Left ventricle myocardium superior (tissue), 1 donor: ENCODE results near the gene PIGT. TPM values are rescaled to one million over a fixed set of nuclear protein-coding genes. Genes with fewer than 3 reads are reported as not detected.

ENCODE experiments used
- ATAC-seq: fragments of 200-7000 bp; cut with Tn5 transposase; one replicate; pipeline ENCODE4 v1.9.1; 2020; ENCODE audit warnings: mild to moderate bottlenecking, moderate library complexity
- DNase-seq: peaks from one replicate; pipeline ENCODE4 v3.0.0-alpha.2; 2020
- intact Hi-C: fragments of 100-400 bp; cut with micrococcal nuclease; formaldehyde crosslinking; loops from one replicate; pipeline ENCODE4 v1.11.0; 2022
- total RNA-seq: library from RNA; stranded (reverse); fragmentation: NEBNext Ultra II Directional; extraction: Animal tissue kit (Norgen Biotek cat#: 25700); gene quantifications from one replicate; pipeline ENCODE4 v1.2.1, GENCODE V29; 2021
- donor health status: DM: no; HTN: yes; CAD: no; lungs with severe emphysema.

PIGT gene
- total RNA-seq, 1 donor from 2014 or later, result 115 TPM

DNA sequence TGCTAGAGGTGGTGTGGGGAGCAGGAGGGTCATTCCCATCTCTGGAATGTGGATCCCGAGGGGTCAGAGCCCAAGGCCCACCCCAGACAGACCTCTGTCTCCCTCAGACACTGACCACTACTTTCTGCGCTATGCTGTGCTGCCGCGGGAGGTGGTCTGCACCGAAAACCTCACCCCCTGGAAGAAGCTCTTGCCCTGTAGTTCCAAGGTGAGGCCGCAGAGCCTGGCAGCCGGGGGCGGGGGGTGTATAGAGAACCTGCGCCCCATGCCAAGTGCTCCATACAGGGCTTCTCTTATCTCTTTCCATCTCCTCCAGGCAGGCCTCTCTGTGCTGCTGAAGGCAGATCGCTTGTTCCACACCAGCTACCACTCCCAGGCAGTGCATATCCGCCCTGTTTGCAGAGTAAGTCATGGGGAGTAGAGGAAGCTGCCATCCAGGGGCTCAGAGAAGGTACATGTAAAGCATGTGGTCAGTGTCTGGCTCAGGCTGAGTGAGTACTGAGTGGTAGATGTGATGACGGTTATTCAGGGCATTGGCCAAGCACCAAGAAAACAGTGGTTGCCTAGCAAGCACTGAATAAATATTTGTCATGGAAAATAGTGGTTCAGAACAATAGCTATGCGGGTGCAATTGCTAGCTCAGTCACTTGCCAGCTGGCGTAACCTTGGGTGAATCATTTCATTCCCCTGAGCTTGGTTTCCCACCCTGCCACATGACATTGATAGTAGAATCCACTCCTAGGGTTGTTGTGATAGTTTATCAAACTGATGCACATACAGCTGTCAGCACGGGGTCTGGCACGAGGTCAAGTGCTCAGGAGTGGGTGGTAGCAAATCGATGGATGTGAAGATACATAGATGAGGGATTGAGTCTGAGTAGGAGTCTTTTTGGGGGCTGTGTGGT lies 3.5 kb downstream of the PIGT start:
- intact Hi-C loops, result no loop called here
- DNase-seq, result peak; percentile 62
- ATAC-seq, result peak; percentile 91

DNA sequence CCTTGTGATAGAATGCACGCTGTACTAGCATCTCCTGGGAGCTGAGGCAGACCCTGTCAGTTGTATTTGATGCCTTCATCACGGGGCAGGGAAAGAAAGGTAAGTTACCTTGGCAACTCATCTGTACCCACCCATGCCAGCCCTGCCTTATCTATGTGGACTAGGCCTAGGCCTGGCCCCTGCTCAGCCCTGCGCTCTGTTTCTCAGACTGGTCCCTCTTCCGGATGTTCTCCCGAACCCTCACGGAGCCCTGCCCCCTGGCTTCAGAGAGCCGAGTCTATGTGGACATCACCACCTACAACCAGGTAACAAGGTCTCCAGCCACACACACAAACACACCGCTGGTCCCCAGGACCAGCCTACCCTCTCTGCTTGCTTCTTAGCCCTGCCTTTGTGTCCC lies 4.2 kb downstream of the PIGT start:
- ATAC-seq (peak; percentile 41), DNase-seq (peak; percentile 37)
- intact Hi-C loops, result no loop called here

DNA sequence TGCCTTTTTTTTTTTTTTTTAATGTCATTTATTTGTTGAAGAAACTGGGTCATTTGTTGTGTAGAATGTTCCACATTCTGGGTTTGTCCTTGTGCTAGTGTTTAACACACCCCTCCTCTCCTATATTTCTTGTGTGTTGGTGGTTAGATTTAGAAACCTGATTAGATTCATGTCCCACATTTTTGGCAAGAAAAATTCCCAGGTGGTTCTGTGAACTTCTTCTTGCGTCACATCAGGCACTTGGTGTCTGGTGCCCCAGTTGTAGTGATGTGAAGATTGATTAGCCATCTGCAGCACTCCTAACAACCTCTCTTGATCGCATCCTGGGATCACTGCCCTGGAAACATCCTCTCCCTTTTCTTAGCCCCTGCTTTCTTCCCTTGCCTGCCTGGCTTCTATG lies 7.8 kb downstream of the PIGT start:
- intact Hi-C loops, result no loop called here
- DNase-seq (no peak), ATAC-seq (no peak)

DNA sequence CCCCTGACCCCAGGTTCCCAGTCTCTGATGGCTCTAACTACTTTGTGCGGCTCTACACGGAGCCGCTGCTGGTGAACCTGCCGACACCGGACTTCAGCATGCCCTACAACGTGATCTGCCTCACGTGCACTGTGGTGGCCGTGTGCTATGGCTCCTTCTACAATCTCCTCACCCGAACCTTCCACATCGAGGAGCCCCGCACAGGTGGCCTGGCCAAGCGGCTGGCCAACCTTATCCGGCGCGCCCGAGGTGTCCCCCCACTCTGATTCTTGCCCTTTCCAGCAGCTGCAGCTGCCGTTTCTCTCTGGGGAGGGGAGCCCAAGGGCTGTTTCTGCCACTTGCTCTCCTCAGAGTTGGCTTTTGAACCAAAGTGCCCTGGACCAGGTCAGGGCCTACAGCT lies 9.6 kb downstream of the PIGT start:
- intact Hi-C loops, result no loop called here
- ATAC-seq, result no peak

DNA sequence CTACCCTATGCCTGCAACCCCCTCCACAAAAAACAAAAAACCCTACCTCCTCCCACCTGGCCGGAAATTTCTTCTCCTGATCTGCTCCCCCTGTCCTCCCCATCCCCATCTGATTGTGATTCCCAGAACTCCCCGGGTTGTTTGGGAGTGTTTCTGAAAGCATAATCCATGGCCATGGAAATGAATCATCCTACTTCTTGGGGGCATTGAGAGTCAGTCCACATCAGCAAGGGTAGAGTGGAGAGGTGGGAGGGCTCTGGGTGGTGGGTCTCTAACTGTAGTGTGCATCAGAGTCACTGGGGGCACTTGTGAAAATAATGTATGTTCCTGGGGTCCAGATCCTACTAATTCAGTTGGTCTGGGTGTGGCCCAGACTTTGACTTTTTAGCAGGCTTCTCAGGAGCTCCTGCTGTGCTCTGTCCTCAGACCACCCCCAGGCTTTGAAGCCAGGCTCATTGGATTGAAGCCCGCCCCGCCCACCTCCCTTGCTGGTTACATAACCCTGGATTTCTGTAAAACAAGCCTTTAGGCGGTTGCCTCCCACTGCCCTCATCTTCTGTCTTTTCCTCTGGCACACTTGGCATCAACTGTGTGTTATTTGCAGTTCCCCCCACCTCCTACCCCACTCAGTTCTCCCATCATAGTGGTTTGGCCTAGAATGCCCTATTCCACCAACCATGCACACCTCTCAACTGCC lies 10.5 kb downstream of the PIGT start:
- ATAC-seq (peak; percentile 25), DNase-seq (no peak)
- intact Hi-C loops, result no loop called here

More for the DNA sequence above, 9.6 kb downstream of the PIGT start:
- no peak for DNase-seq

DNA sequence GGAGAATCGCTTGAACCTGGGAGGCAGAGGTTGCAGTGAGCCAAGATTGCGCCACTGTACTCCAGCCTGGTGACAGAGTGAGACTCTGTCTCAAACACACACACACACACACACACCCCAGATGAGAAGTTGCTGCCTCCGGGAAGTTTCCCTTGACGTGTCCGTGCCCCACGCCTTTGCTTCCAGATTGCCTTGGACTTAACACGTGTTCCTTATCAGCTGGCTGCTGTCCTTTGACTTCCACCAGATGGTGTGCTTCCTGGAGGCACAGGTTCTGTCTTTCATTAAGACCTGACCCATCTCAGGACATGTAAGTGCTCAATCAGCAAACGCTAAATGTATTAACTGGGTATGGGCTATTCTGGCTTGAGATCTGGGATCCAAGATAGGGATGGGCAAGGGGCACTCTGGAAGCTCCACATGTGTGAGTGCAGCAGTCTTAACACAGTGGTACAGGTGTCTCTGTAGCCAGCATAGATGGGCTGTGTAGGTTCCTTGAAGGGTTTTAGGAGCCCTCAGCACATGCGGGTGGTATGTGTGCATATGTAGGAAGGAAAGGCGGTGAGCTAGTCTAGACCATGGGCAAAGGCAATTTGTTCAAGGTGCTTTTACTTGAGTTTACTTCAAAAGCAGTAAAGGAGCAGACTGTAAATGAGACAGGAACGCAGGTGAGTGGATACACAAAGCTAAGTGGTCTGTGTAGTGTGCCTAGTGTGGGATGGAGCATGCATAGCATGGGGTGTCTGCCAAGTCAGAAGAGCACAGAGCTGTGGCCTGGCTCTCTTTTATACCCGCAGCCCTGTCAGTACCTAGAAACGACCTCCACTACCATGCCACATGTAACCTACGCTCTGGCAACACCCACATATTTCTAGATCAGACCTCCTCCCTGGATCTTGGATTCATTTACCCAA lies 11.6 kb downstream of the PIGT start:
- intact Hi-C loops, result no loop called here
- ATAC-seq (peak; percentile 62), DNase-seq (peak; percentile 43)

DNA sequence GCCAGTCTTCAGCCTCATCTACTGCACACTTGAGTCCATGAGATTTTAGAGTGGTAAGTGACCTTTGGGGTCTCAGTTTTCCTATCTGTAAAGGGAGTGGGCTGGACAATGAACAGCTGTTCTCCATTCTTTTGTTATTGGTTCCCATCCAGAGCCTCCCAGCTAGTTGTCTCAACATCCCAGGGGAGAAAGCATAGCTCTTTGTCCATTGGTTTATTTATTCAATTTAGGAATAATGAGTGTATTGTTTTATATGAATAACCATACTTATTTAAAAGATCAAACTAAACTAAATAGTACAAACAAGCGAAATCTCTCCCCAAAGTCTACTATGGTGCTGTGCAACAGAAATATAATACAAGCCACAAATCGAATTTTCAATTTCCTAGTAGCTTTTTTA lies 13.7 kb downstream of the PIGT start:
- no peak for ATAC-seq
- no peak for DNase-seq
- intact Hi-C loops, result loop anchor here (10.0 kb wide), 1 partner anchor 55 kb away; the partner anchor contains the start of gene TP53TG5

DNA sequence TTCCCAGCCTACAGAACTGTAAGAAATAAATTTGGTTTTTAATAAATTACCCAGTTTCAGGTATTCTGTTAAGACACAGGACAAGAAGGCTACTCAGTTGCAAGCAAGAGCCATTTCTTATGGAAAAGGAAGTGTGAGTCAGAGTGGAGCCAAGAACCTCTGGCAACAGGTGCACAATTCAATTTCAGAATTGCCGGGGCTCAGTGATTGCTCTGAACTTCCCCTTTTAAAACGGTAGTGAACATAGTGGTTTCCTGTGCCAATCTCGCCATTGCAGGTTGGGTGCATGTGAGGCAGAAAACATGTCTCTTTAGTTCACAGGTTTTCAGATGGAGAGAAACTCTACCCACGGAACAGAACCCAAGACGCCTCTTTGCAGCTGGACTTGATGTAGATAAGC lies 16.4 kb downstream of the PIGT start:
- no peak for DNase-seq
- ATAC-seq, result no peak
- intact Hi-C loops, result loop anchor here (10.0 kb wide), 1 partner anchor 57 kb away; the partner anchor contains the start of gene TP53TG5

DNA sequence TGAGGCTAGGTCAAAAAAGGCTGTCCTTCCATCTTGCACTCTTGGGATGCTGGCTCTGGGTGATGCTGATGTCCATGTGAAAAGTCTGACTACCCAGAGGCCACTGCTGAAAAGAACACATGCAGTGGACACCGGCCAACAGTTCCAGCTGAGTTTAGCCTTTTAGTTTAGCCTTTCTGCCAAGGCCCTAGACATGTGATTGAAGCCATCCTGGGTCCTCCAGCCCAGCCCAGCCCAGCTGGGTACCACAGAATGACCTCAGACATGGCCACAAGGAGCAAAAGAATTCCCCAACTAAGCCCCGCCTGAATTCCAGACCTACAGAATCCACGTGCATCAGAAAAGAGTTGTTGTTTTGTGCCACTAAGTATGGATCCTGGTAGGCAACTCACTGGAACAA lies 17.4 kb downstream of the PIGT start:
- DNase-seq (peak; percentile 83), ATAC-seq (peak; percentile 89)
- intact Hi-C loops, result loop anchor here (10.0 kb wide), 1 partner anchor 59 kb away; the partner anchor contains the start of gene TP53TG5

DNA sequence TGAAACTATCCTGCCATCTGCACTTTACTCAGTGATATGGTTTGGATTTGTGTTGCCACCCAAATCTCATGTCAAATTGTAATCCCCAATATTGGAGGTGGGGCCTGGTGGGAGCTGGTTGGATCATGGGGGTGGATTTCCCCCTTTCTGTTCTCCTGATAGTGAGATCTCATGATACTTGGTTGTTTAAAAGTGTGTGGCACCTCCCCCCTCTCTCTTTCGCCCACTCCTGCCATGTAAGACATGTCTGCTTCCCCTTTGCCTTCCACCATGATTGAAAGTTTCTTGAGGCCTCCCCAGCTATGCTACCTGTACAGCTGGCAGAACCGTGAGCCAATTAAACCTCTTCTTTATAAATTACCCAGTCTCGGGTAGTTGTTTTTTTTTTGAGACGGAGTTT lies 18.0 kb downstream of the PIGT start:
- DNase-seq (no peak), ATAC-seq (no peak)
- intact Hi-C loops, result loop anchor here (10.0 kb wide), 1 partner anchor 59 kb away; the partner anchor contains the start of gene TP53TG5

DNA sequence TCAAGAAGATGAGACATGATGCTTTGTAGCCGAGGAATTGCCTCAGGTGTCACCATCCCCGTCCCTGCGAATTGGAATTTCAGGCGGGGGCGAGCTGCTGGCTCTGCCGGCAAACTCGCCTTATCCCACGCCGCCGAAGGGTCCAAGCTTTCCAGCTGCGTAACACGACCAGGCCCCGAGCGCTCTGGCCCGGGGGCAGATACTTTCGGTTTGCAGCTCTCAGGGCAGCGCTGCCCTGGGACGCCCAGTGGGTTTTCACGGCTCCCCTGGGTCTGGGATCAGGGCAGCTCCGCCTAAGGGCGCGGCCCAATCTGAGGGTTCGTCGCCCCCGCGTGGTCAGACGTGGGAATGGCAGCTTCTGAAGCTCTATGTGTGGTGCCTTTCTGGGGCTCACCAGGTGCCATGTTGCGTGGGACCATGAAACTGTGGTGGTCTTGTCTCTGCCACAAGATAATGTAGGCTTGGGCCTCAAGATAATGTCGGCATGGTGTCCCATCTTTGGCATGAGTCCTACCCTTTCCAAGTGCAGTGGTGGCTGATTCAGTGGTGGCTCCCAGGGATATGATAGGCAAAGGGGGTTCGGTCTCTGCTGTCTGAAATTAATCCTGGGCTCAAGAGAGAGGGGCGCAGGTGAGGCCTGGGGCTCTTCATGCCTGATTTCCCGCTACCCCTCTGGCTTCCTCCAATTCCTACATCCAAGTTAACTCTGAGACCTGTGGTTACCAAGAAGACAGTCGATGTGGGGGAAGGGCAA lies 21.0 kb downstream of the PIGT start:
- ATAC-seq (peak; percentile 94), DNase-seq (peak; percentile 94)
- intact Hi-C loops, result loop anchor here (5.0 to 10.0 kb wide), 2 partner anchors 62 to 115 kb away; partner anchors contain the start of gene TP53TG5

DNA sequence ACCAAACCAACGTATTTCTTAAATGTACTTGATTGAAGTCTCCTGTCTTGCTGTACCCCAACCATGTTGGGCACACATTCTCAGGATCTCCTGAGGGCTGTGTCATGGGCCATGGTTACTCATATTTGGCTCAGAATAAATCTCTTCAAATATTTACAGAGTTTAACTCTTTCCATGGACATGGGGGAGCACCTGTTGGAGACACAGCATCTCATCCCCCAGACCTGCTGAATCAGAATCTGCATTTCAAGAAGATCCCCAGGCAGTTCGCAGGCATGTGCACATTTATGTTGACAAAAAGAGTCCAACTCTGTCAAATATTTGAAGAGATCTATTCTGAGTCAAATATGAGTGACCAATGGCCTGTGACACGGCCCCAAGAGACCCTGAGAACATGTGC lies 24.5 kb downstream of the PIGT start:
- DNase-seq (no peak), ATAC-seq (no peak)
- intact Hi-C loops, result no loop called here

DNA sequence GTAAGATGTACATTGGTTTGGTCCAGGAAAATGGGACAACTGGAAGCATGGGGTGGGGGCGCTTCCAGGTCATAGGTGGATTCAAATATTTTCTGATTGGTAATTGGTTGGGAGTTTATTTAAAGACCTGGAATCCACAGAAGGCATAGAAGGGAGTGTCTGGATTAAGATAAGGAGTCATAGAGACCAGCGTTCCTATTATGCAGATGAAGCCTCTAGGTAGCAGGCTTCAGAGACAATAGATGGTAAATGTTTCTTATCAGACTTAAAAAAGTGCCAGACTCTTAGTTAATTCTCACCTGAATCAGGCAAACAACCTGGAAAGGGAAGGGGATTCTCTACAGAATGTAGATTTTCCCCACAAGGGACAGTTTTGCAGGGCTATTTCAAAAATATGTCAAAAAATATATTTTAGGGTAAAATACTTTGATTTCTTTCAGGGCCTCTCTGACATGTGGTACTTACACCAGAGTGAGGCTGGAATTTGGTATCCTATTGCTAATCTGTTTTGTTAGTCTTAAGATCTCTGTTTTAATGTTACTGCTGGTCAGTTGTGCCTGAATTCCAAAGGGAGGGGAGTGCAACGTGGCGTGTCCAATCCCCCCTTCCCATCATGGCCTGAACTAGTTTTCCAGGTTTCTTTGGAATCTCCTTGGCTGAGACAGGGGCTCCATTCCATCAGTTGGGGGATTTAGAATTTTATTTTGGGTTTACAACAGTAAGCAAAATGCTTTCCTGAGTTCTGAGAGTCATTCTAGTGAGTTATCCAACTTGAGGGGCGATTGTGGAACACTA lies 25.1 kb downstream of the PIGT start:
- intact Hi-C loops, result no loop called here
- ATAC-seq (no peak), DNase-seq (no peak)

DNA sequence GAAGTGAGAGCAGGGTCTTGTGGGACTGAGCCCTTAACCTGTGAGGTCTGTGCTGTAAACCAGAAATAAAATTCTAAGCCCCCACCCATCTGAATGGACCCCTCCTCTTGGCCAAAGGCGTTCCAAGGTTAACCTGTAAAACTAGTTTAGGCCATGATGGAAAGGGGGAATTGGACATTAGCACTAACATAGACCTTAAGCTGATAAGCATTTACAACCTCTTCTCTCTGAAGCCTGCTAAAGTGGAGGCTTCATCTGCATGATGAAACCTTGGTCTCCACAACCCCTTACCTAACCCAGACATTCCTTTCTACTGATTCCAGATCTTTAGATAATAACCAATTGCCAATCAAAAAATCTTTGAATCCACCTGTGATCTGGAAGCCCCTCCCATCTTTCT lies 25.8 kb downstream of the PIGT start:
- intact Hi-C loops, result no loop called here
- ATAC-seq (no peak), DNase-seq (no peak)

DNA sequence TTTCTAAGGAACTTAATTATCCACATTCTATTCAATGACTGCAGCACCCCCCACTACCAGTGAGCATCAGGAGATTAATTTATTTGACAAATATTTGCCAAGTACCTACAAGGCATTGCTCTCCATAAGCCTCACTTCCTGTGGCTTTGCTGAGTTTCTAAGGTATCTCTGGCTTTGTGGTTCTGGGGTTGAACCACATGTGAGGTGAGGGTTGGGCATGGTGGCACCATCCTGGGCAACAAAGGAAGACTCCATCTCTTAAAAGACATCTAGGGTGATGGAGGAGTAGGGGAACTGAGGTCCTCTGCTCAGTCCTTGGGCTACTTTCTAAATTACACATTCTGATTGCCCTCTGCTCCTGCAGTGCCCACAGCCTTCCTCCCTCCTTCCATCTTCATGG lies 28.1 kb downstream of the PIGT start:
- intact Hi-C loops, result no loop called here

DNA sequence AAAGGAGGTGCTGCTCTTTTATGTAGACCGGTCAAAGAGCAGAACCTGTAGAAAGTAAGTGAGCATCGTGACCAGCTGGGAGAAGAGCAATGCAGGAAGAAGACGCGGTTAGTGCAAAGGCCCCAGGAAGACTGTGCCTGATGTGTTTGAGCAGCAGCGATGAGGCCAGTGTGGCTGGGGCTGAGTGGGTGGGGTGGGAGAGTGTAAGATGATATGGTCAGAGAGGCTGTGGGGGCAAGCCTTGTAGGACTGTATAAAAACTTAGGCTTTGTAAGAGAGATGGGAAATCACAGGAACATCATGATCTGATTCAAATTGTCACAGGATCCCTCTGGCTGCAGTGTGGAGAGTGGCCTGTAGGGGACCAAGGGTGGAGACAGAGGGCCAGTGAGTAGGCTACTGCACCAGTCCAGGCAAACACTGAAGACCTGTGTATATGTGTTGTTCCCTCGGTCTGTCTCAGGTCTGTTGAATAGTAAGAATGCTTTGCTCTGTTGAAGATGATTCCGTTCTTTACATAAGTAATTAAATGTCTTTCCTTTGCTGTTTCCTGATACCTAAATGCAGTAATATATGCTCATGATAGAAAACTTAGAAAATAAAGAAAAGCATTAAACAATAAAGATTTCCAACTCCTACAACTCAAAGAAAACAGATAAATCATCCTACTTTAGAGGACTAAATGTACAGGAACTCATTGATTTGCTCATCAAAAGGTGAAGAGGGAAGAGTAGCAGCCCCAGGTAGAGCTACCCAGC lies 30.0 kb downstream of the PIGT start:
- DNase-seq (no peak), ATAC-seq (no peak)
- intact Hi-C loops, result no loop called here

More for the DNA sequence above, 28.1 kb downstream of the PIGT start:
- ATAC-seq, result no peak
- no peak for DNase-seq

DNA sequence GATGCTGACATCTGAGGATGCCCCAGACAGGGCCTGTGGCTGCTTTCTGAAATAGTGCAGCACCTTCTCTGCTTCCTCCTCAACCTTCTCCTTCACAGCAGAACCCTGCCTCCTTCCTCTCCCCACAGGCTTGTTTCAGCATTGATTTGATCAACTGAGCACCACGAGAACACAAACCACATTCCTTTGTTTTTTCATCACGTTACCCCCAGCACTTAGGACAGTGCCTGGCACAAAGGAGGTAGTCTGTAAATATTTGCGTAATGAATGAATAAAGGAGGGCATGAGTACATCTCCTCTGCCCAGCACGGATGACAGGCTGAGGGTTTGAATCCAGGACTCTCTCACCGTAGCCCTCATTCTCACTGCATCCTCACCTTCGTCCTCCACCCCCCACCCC lies 32.3 kb downstream of the PIGT start:
- ATAC-seq (no peak), DNase-seq (no peak)
- intact Hi-C loops, result no loop called here
